T-cell (primary cell): ENCODE data around the gene RBM20. TPM values are rescaled to one million over a fixed set of nuclear protein-coding genes. Genes with fewer than 3 reads are reported as not detected.

Experiments used
- ATAC-seq, 4 experiments: fragments of 200-7000 bp in 3 of 4; fragments of 150-1000 bp in 1 of 4; cut with Tn5 transposase; replicated peaks in 1 of 4; 1 replicate in 3 of 4; 2 replicates in 1 of 4; pipeline ENCODE4 v1.10.0; 2021; ENCODE audit warnings: moderate library complexity in 3 of 4, mild to moderate bottlenecking in 2 of 4, moderate number of reproducible peaks in 1 of 4
- CTCF ChIA-PET, 2 donors: fragments of 300-600 bp; sonication (Branson Sonifier 250); formaldehyde crosslinking; loops; one replicate each; lab custom pipeline; 2022; ENCODE audit warnings: antibody characterized with exemption in 2 of 2; lab: Charles Lee
- POLR2A ChIA-PET, 2 donors: fragments of 300-600 bp; sonication (Branson Sonifier 250); formaldehyde crosslinking; loops; one replicate each; lab custom pipeline; 2022; ENCODE audit warnings: antibody characterized with exemption in 2 of 2; lab: Charles Lee
- DNase-seq, 35 experiments: peaks; one replicate each; pipeline versions ENCODE4 v3.0.0 to v3.0.0-alpha.2; 2013 to 2023
- H3K27ac ChIP-seq: one replicate; pipeline ENCODE4 v1.5.1; 2013; ENCODE audit warnings: low read length
- H3K27me3 ChIP-seq, 2 experiments: replicated peaks in 1 of 2; 1 replicate in 1 of 2; 2 replicates in 1 of 2; pipeline versions ENCODE4 v1.6.1 to v1.7.0; 2013; ENCODE audit warnings: low read length in 1 of 2, mixed read lengths in 1 of 2; ENCODE audit not compliant: control insufficient read depth in 2 of 2, insufficient read depth in 2 of 2; ENCODE audit errors: extremely low read depth in 1 of 2
- H3K36me3 ChIP-seq, 2 donors: 1 replicate in 1 of 2; 2 replicates in 1 of 2; pipeline versions ENCODE4 v1.6.1 to v1.7.0; 2013; ENCODE audit warnings: low read length in 1 of 2; ENCODE audit not compliant: control insufficient read depth in 2 of 2, insufficient read depth in 1 of 2; ENCODE audit errors: extremely low read depth in 1 of 2
- H3K4me1 ChIP-seq, 2 experiments: 1 replicate in 1 of 2; 2 replicates in 1 of 2; pipeline versions ENCODE4 v1.6.1 to v1.7.0; 2013; ENCODE audit warnings: low read length in 2 of 2, mixed read lengths in 1 of 2; ENCODE audit not compliant: insufficient read depth in 2 of 2, control insufficient read depth in 1 of 2; ENCODE audit errors: extremely low read depth in 1 of 2
- H3K4me3 ChIP-seq, 2 donors: 1 replicate in 1 of 2; 2 replicates in 1 of 2; pipeline versions ENCODE4 v1.5.1 to v1.7.0; 2013; ENCODE audit warnings: mild to moderate bottlenecking in 2 of 2, low read length in 1 of 2, moderate library complexity in 1 of 2; ENCODE audit not compliant: control insufficient read depth in 1 of 2; ENCODE audit errors: extremely low read depth in 1 of 2
- H3K9me3 ChIP-seq: 2 replicates; pipeline ENCODE4 v1.7.0; 2013
- H3K27ac Mint-ChIP-seq, 2 donors: one replicate each; pipeline ENCODE4 v1.8.0; 2020 to 2021; ENCODE audit warnings: mild to moderate bottlenecking in 2 of 2, mixed read lengths in 2 of 2
- H3K27me3 Mint-ChIP-seq, 2 donors: one replicate each; pipeline ENCODE4 v1.8.0; 2021 to 2022; ENCODE audit warnings: mixed read lengths in 2 of 2
- H3K36me3 Mint-ChIP-seq: one replicate; pipeline ENCODE4 v1.8.0; 2021; ENCODE audit warnings: mixed read lengths
- H3K4me1 Mint-ChIP-seq, 3 donors: one replicate each; pipeline ENCODE4 v1.8.0; 2020 to 2022; ENCODE audit warnings: mixed read lengths in 3 of 3, mild to moderate bottlenecking in 1 of 3
- H3K4me3 Mint-ChIP-seq, 3 donors: one replicate each; pipeline ENCODE4 v1.8.0; 2020 to 2022; ENCODE audit warnings: mild to moderate bottlenecking in 3 of 3, mixed read lengths in 3 of 3, moderate library complexity in 3 of 3
- H3K9me3 Mint-ChIP-seq, 3 donors: one replicate each; pipeline ENCODE4 v1.8.0; 2020 to 2022; ENCODE audit warnings: mixed read lengths in 3 of 3
- WGBS: methylation state at CpG from one replicate; pipeline ENCODE4 v1.1.5; 2013; ENCODE audit warnings: missing lambda C conversion rate; ENCODE audit not compliant: insufficient coverage; 5-methylcytosine and 5-hydroxymethylcytosine counted together
- total RNA-seq, 35 experiments: library from RNA in 6 of 35; stranded (reverse) in 6 of 35; fragments of 120-200 nt in 1 of 35; gene quantifications; one replicate each; pipeline versions ENCODE4 v1.2.1 to v1.2.4 and lab custom pipeline; 2013 to 2026

The RBM20 gene
- total RNA-seq, 5 donors from 2014 or later (not counting 1 experiment from before 2014, with no cell fraction given): 0.09 to 3.0 (median 0.33) TPM

DNA sequence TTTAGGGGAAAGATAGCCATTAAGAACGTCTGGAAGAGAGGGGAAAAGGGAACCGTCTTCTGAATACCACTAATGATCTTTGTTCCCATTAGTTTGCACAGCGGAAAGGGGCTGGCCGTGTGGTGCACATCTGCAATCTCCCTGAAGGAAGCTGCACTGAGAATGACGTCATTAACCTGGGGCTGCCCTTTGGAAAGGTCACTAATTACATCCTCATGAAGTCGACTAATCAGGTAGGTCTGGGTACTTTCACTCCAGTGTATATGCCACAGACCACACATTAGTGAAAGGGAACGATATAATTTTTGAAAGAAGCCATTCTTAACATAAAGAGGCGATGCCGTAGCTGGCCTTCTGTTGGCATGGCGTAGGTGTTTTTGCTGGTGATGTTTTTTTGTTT lies 153.3 kb downstream of the RBM20 start:
- POLR2A ChIA-PET: no interaction called here
- no peaks in the 10 kb centered on the region for H3K27me3 ChIP-seq
- no peaks in the 10 kb centered on the region for H3K27me3 Mint-ChIP-seq
- no peaks in the 10 kb centered on the region for H3K9me3 Mint-ChIP-seq
- ATAC-seq (no peak), DNase-seq (no peak)
- CTCF ChIA-PET: no interaction called here
- WGBS: 80% methylated on average over 2 of the region's 10 CpGs
- H3K27ac ChIP-seq: no peak overlapping the region
- peaks cover 7 to 8% (median 7%) of the 10 kb centered on the region in 3 donors for H3K4me1 Mint-ChIP-seq
- H3K4me3 Mint-ChIP-seq: no peak overlapping the region
- H3K9me3 ChIP-seq: no peaks in the 10 kb centered on the region
- no peak overlapping the region for H3K27ac Mint-ChIP-seq
- no peak overlapping the region for H3K4me3 ChIP-seq
- no peaks in the 10 kb centered on the region for H3K36me3 ChIP-seq
- peaks cover 4 to 9% of the 10 kb centered on the region in 2 experiments for H3K4me1 ChIP-seq
- H3K36me3 Mint-ChIP-seq: no peaks in the 10 kb centered on the region

DNA sequence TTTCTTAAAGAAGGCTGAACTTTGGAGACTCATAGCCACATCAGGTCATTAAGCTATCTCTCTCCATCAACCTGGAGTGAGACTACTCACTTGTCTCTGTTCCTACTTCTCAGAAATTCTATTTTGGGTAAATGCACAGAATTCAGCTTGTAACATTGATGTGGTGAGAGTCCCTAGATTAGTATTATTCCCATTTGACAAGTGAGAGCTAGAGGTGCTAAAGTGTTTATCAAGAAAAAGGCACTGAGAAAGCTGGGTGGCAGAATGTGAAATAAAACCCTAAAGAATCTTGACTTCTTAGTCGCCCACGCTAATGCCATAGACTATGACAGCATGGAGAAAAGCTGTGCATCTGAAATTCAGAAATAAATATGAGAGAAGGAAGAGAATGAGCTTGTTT lies 154.2 kb downstream of the RBM20 start:
- Mint-ChIP-seq H3K27ac (no peak overlapping the region), H3K36me3 (no peaks in the 10 kb centered on the region), H3K4me3 (no peak overlapping the region), H3K27me3 (no peaks in the 10 kb centered on the region), H3K4me1 (peaks cover 17 to 18% (median 17%) of the 10 kb centered on the region in 3 donors), H3K9me3 (no peaks in the 10 kb centered on the region)
- H3K9me3 ChIP-seq: no peaks in the 10 kb centered on the region
- CTCF ChIA-PET: interaction anchor here in 1 of 2 donors (0.6 kb wide), 1 partner anchor 53 kb away, joined by 6 read pairs; no protein-coding TSS in a partner anchor
- H3K27ac ChIP-seq: no peak overlapping the region
- H3K4me1 ChIP-seq: peaks cover 10 to 16% of the 10 kb centered on the region in 2 experiments
- no peaks in the 10 kb centered on the region for H3K36me3 ChIP-seq
- no peak overlapping the region for H3K4me3 ChIP-seq
- ATAC-seq (no peak), DNase-seq (no peak)
- WGBS: 83% methylated on average over 2 of the region's 2 CpGs
- POLR2A ChIA-PET: interaction anchor here in 1 of 2 donors (1.0 kb wide), 1 partner anchor 13 kb away, joined by 3 read pairs; no protein-coding TSS in a partner anchor
- no peaks in the 10 kb centered on the region for H3K27me3 ChIP-seq

DNA sequence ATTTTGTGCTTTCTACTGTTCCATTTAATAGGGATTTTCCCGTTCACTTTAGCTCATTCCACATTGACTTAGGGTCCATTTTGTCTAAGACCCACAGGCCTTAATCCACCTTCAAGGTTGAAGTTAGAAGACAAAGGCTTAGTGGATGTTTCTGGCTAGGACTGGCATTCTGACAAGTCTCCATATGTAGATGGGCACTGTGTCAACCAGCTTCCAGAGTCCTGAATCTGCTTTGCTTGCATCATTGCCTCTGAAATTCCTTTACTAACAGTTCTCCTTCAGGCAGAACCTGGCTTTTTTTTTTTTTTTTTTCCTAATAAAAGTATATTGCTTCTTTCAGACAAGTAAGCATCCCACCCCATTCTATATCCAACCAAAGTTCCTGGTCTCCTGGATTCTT lies 158.0 kb downstream of the RBM20 start:
- H3K9me3 Mint-ChIP-seq: no peaks in the 10 kb centered on the region
- H3K27ac ChIP-seq: peak overlapping the region; percentile 46
- no peak overlapping the region for H3K4me3 ChIP-seq
- POLR2A ChIA-PET: interaction anchor here (0.6 to 1.3 kb wide), 10 partner anchors 30 to 116 kb away, joined by 3 to 8 read pairs (median 4); partner anchors contain the start of gene PDCD4 (in 1 of the 2)
- CTCF ChIA-PET: interaction anchor here in 1 of 2 donors (0.6 to 3.2 kb wide), 12 partner anchors 17 to 491 kb away, joined by 3 to 20 read pairs (median 4); partner anchors contain the start of genes BBIP1, PDCD4 and SHOC2
- H3K36me3 Mint-ChIP-seq: no peaks in the 10 kb centered on the region
- WGBS: no CpG with 5 or more reads among the region's 1 CpG
- H3K4me3 Mint-ChIP-seq: peak overlapping the region in 2 of 3 donors; percentile 58 to 59
- H3K27me3 ChIP-seq: no peaks in the 10 kb centered on the region
- peaks cover 30 to 39% of the 10 kb centered on the region in 2 experiments for H3K4me1 ChIP-seq
- H3K27ac Mint-ChIP-seq: peak overlapping the region; percentile 92 to 95
- no peak for DNase-seq
- H3K4me1 Mint-ChIP-seq: peaks cover 40 to 44% (median 42%) of the 10 kb centered on the region in 3 donors
- H3K27me3 Mint-ChIP-seq: no peaks in the 10 kb centered on the region
- no peak for ATAC-seq
- no peaks in the 10 kb centered on the region for H3K9me3 ChIP-seq
- no peaks in the 10 kb centered on the region for H3K36me3 ChIP-seq

DNA sequence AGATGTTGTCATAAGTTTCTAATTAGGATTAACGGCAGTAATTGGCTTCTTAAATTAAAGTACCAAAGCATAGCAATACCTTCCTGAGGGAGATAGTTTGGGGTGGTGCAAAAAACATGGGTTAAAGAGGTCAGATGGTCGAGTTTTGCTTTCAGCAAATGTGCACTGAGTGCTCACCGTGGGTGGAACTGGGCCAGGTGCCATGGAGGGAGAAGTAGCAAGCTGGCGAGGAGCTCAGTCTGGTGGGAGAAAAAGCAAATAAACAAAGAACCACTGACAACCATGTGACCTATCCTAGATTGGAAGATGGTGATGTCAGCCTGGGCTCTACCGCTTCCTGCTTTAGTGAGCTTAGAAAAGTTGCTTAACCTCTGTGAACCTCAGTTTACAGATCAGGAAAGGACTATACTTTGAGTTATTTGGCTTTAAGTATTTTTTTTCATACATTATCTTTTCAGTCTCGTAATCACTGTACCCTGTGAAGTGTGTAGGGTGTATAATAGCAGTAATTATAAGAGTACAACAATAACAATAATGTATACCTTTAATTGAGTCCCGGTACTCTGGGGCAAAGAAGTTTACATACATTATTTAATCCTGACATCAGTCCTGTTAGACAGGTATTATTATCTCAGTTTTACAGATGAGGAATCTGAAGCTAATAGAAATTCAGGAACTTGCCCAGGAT lies 158.6 kb downstream of the RBM20 start:
- peak overlapping the region; percentile 46 for H3K27ac ChIP-seq

GRCh38 chr10:110803239-110803749 lies 159.2 kb downstream of the RBM20 start:
- H3K27ac Mint-ChIP-seq: peak overlapping the region; percentile 1 to 95

More for the DNA sequence above, 158.6 kb downstream of the RBM20 start:
- H3K4me3 Mint-ChIP-seq: peak overlapping the region; percentile 54 to 59 (median 58)
- WGBS: no CpG with 5 or more reads among the region's 7 CpGs
- Histone ChIP-seq H3K27me3 (no peaks in the 10 kb centered on the region), H3K4me3 (no peak overlapping the region), H3K4me1 (peaks cover 30 to 39% of the 10 kb centered on the region in 2 experiments), H3K9me3 (no peaks in the 10 kb centered on the region), H3K36me3 (no peaks in the 10 kb centered on the region)
- ChIA-PET POLR2A (interaction anchor here (0.5 to 1.3 kb wide), 16 partner anchors 10 to 195 kb away, joined by 3 to 8 read pairs (median 3); partner anchors contain the start of gene PDCD4 (in 1 of the 2)), CTCF (interaction anchor here (0.6 to 3.2 kb wide), 18 partner anchors 16 to 492 kb away, joined by 3 to 20 read pairs (median 4); partner anchors contain the start of genes BBIP1 (in 1 of the 2), PDCD4 (in 1 of the 2) and SHOC2 (in 1 of the 2))
- no peaks in the 10 kb centered on the region for H3K27me3 Mint-ChIP-seq
- peak; percentile 11 to 73 (median 53) for DNase-seq
- H3K9me3 Mint-ChIP-seq: no peaks in the 10 kb centered on the region
- peaks cover 40 to 46% (median 42%) of the 10 kb centered on the region in 3 donors for H3K4me1 Mint-ChIP-seq
- H3K27ac Mint-ChIP-seq: peak overlapping the region; percentile 92 to 95
- H3K36me3 Mint-ChIP-seq: no peaks in the 10 kb centered on the region
- ATAC-seq: peak; percentile 76 to 96 (median 81)

More at GRCh38 chr10:110803239-110803749, 159.2 kb downstream of the RBM20 start:
- POLR2A ChIA-PET: interaction anchor here (0.5 to 1.3 kb wide), 15 partner anchors 10 to 196 kb away, joined by 3 to 11 read pairs (median 3); partner anchors contain the start of gene PDCD4 (in 1 of the 2)
- CTCF ChIA-PET: interaction anchor here (0.5 to 3.2 kb wide), 21 partner anchors 15 to 493 kb away, joined by 3 to 23 read pairs (median 4); partner anchors contain the start of gene PDCD4 (in 1 of the 2)
- H3K36me3 ChIP-seq: no peaks in the 10 kb centered on the region
- DNase-seq (no peak), ATAC-seq (no peak)
- peaks cover 30 to 39% of the 10 kb centered on the region in 2 experiments for H3K4me1 ChIP-seq
- no peaks in the 10 kb centered on the region for H3K27me3 ChIP-seq
- Mint-ChIP-seq H3K4me3 (peak overlapping the region in 1 of 3 donors; percentile 59), H3K9me3 (no peaks in the 10 kb centered on the region), H3K27me3 (no peaks in the 10 kb centered on the region), H3K36me3 (no peaks in the 10 kb centered on the region), H3K4me1 (peaks cover 42 to 52% (median 42%) of the 10 kb centered on the region in 3 donors)
- peak overlapping the region; percentile 46 for H3K27ac ChIP-seq
- no peaks in the 10 kb centered on the region for H3K9me3 ChIP-seq
- no peak overlapping the region for H3K4me3 ChIP-seq
- 60% methylated on average over 3 of the region's 6 CpGs for WGBS
